GM19324 (cell line): Measurements from ENCODE around the gene KLC3.

Experiments used
- ATAC-seq: cut with Tn5 transposase; IDR thresholded peaks from one replicate; pipeline ENCODE4 v1.9.1; 2021; ENCODE audit warnings: mild to moderate bottlenecking, moderate library complexity; ENCODE audit not compliant: unreplicated experiment, low FRiP score

The KLC3 gene

GRCh38 chr19:45347570-45348366 lies 7.2 kb downstream of the KLC3 start:
- no peak for ATAC-seq

- ATAC-seq = no peak
Measured at GRCh38 chr19:45348367-45349125, 8.0 kb downstream of the KLC3 start.

DNA sequence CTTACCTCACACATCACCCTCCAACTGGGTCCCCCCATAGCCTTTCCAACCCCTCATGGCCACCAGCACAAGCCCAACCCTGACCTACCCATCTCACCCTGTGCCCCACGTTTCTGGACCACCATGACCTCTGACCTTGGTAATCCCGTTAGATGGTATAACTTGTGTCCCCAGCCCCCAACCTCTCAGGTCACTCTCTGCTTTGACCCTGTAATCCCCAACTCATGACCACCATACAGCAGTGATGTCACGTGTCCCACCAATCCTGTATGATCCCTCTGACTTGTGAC lies 8.5 kb downstream of the KLC3 start:
- no peak for ATAC-seq

- ATAC-seq = no peak
Measured at GRCh38 chr19:45349430-45349941, 8.9 kb downstream of the KLC3 start.

GRCh38 chr19:45350477-45351058 lies 10.0 kb downstream of the KLC3 start:
- no peak for ATAC-seq

- ATAC-seq = no peak
Measured at GRCh38 chr19:45351401-45351952, 10.9 kb downstream of the KLC3 start.

- no peak for ATAC-seq
Measured at GRCh38 chr19:45352062-45352461, 11.5 kb downstream of the KLC3 start.

DNA sequence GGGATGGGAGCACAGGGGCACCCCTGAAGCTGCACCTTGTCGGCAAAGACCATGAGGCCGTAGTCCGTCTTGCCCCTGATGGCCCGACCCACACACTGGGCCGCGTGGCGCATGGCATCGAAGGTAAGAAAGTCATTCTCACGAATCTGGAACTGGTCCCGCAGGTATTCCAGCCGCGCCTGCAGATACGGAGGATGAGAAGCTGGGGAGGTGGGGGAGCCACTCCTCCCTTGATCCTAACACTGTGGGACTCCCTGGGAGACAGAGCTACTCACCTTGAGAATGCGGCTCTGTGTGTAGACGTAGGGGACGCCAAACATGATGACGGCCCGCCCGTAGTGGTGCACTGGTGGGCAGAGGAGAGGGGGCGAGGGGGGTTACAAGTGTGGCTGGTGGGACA lies 11.9 kb downstream of the KLC3 start:
- no peak for ATAC-seq

DNA sequence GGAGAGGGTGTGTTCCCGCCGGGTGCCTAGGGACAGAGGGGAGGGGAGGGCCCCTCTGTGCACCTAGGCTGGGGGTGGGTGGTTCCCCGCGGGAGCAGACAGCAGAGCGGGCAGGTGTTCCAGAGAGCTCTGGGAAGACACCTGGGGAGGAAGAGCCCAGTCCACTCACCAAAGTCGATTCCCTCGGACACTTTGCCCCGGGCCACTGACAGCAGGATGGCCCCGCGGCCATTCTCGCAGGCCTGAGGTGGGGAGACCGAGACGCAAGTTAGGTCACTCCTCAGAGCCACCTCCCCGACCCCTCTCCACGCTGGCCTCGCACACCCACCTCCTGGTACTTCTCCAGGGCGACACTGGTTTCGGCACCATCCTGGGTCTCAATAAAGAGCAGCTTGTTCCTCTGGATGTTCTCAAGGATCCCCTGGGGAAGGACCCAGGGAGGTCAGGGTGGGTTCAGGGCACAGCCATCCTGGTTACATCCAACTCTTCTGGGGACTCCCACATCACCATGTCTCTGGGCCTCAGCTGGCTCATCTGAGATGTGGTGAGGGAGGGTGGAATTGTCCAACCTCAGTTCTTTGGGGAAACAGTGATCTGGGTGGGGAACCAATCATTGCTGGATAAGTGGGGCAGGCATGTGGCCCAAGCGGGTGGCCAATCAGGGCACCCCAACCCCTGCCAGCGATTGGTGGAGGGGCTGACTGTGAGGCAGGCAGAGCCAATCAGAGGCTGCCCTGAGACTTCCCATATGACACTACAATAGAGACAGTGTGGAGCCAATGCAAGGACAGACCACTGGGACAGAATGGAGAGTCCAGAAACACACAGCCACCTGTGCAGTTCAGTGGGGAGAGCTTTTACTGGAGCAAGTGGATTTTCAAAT lies 12.6 kb downstream of the KLC3 start:
- ATAC-seq = no peak

GRCh38 chr19:45354241-45354842 lies 13.8 kb downstream of the KLC3 start:
- ATAC-seq = no peak

GRCh38 chr19:45355402-45355801 lies 14.9 kb downstream of the KLC3 start:
- no peak for ATAC-seq

GRCh38 chr19:45355910-45356309 lies 15.4 kb downstream of the KLC3 start:
- no peak for ATAC-seq

DNA sequence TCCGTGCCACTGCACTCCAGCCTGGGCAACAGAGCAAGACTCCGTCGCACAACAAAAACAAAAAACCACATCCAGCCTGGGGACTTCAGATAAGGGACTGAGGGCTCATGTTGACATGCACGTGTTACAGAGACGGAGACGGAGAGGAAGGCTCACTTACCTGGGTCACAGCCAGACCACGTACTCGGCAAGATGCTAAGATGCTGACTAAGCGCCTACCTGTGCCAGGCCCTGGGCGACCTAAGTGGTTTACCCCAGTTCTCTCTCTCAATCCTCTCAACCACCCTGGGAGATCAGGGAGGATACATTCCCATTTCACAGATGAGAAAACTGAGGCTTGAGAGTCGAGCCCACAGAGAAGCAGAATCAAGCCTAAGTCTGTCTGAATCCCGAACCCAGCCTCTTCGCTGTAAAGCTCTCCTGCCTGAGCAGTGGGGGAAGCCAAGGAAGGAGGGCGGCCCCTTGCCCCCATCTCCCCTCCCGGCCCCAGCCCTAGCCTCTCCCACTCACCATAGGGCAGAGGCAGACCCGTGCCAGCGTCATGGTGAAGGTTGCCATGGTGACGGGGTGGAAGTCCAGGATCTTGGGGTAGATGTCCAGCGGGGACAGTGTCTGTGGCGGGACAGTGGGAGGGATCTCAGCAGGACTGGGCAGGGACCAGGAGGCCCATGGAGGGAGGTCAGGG lies 16.4 kb downstream of the KLC3 start:
- no peak for ATAC-seq

DNA sequence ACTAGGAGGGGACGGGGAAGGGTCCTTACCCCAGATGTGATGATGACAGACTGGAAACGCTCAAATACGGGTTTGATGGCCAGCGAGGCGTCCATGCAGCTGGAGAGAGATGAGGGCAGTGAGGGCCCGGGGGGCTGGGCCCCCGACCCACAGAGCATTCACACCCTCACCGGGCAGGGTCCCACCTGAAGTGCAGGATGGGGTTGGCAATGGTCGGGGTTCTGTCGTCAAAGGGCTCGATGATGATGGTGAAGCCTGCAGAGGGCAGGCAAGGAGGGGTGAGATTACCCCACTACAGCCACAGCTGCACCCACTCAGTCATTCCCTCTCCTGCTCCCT lies 16.9 kb downstream of the KLC3 start:
- ATAC-seq = no peak

- no peak for ATAC-seq
Measured at GRCh38 chr19:45358213-45358792, 17.8 kb downstream of the KLC3 start.

DNA sequence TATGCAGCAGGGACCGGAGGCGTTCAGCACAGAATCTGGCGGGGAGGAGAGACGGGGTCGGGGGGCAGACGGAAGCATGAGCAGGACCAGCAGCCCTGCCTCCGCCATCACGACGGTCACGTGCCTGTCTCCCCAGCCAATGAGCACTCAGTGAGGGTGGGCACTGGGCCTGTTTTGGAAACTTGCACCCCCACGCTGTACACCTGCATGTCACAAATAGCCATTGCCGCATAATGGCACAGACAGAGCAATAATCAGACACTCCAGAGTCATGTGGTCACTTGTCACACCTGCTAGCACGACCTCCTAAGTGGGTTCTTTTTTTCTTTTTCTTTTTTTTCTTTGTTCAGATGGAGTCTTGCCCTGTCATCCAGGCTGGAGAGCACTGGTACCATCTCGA lies 21.1 kb downstream of the KLC3 start:
- no peak for ATAC-seq

- ATAC-seq = no peak
Measured at GRCh38 chr19:45362291-45362690, 21.7 kb downstream of the KLC3 start.

- ATAC-seq = no peak
Measured at GRCh38 chr19:45363861-45364459, 23.4 kb downstream of the KLC3 start.

DNA sequence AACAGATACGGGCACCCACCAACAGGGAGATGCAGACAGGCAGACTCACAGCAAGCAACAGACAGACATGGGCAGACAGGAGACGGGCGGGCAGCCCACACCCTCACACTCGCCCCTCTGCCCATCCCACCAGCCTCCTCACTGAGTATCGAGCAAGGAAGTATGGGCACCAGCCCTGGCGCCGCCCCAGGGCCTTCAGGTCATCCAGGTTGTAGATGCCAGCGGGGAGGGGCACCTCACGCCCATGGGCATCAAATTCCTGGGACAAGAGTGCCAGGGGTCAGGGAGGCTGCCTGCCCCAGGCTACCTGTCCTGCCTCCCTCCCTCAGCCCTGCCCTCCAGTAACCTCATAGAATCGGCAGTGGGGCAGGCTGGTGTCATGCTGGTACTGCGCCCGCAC lies 24.1 kb downstream of the KLC3 start:
- ATAC-seq = no peak
